Measurements from ENCODE around the gene PANK4.

Gene PANK4

GRCh38 chr1:2528611-2528965 is 2.2 kb upstream of the PANK4 start:
- Histone ChIP-seq H3K27me3 (ENCODE audit: low read length) (no peaks in the 10 kb centered on the region), H3K36me3 (ENCODE audit: low read length) (no peaks in the 10 kb centered on the region), H3K27ac (ENCODE audit: low read depth, low read length) (no peak overlapping the region), H3K9ac (ENCODE audit: low read length) (no peak overlapping the region), H2AFZ (ENCODE audit: low read depth, low read length, severe bottlenecking) (no peak overlapping the region), H3K79me2 (ENCODE audit: insufficient read depth, low read length) (peaks cover 24% of the 10 kb centered on the region), H3F3A (ENCODE audit: insufficient read depth) (no peaks in the 10 kb centered on the region), H3K9me3 (ENCODE audit: insufficient read depth, low read length) (no peaks in the 10 kb centered on the region), H4K20me1 (ENCODE audit: low read depth, low read length) (0 out of 2 replicates have a peak, but pooled peaks cover 2% of the 10 kb centered on the region), H3K4me2 (ENCODE audit: low read depth, low read length, poor library complexity, severe bottlenecking) (no peak overlapping the region), H3K4me3 (ENCODE audit: insufficient read depth, low read length, poor library complexity, severe bottlenecking) (no peak overlapping the region), H3K9me2 (replicated peaks; ENCODE audit: insufficient read depth, low read length) (no peaks in the 10 kb centered on the region)
- TF ChIP-seq CTCF (IDR thresholded peaks at IDR 0.05; ENCODE audit: insufficient read depth, low read length, poor library complexity, severe bottlenecking), result no peak
- TF ChIP-seq EZH2phosphoT487 (conservative IDR thresholded peaks at IDR 0.05; ENCODE audit: low read length), result no peak

- TF ChIP-seq EZH2phosphoT487 (conservative IDR thresholded peaks at IDR 0.05; ENCODE audit: low read length), result no peak
- Histone ChIP-seq H3K27ac (ENCODE audit: low read depth, low read length) (no peak overlapping the region), H3K79me2 (ENCODE audit: insufficient read depth, low read length) (peaks cover 30% of the 10 kb centered on the region), H3K4me2 (ENCODE audit: low read depth, low read length, poor library complexity, severe bottlenecking) (no peak overlapping the region), H3K36me3 (ENCODE audit: low read length) (no peaks in the 10 kb centered on the region), H2AFZ (ENCODE audit: low read depth, low read length, severe bottlenecking) (no peak overlapping the region), H4K20me1 (ENCODE audit: low read depth, low read length) (0 out of 2 replicates have a peak, but pooled peaks cover 2% of the 10 kb centered on the region), H3K9ac (ENCODE audit: low read length) (no peak overlapping the region), H3K9me3 (ENCODE audit: insufficient read depth, low read length) (no peaks in the 10 kb centered on the region), H3F3A (ENCODE audit: insufficient read depth) (no peaks in the 10 kb centered on the region), H3K9me2 (replicated peaks; ENCODE audit: insufficient read depth, low read length) (no peaks in the 10 kb centered on the region), H3K4me3 (ENCODE audit: insufficient read depth, low read length, poor library complexity, severe bottlenecking) (no peak overlapping the region), H3K27me3 (ENCODE audit: low read length) (no peaks in the 10 kb centered on the region)
Observed at GRCh38 chr1:2528016-2528415, 1.6 kb upstream of the PANK4 start.

- H3K9ac ChIP-seq (ENCODE audit: low read length), result no peak overlapping the region
- 0 out of 2 replicates have a peak, but pooled peaks cover 2% of the 10 kb centered on the region for H4K20me1 ChIP-seq (ENCODE audit: low read depth, low read length)
- H3K9me3 ChIP-seq (ENCODE audit: insufficient read depth, low read length), result no peaks in the 10 kb centered on the region
- no peaks in the 10 kb centered on the region for H3K9me2 ChIP-seq (replicated peaks; ENCODE audit: insufficient read depth, low read length)
- no peaks in the 10 kb centered on the region for H3F3A ChIP-seq (ENCODE audit: insufficient read depth)
- H3K79me2 ChIP-seq (ENCODE audit: insufficient read depth, low read length), result peaks cover 35% of the 10 kb centered on the region
- H3K27ac ChIP-seq (ENCODE audit: low read depth, low read length), result no peak overlapping the region
- no peaks in the 10 kb centered on the region for H3K36me3 ChIP-seq (ENCODE audit: low read length)
- H2AFZ ChIP-seq (ENCODE audit: low read depth, low read length, severe bottlenecking), result no peak overlapping the region
- H3K4me2 ChIP-seq (ENCODE audit: low read depth, low read length, poor library complexity, severe bottlenecking), result no peak overlapping the region
- TF ChIP-seq EZH2phosphoT487 (conservative IDR thresholded peaks at IDR 0.05; ENCODE audit: low read length) (no peak), CTCF (IDR thresholded peaks at IDR 0.05; ENCODE audit: insufficient read depth, low read length, poor library complexity, severe bottlenecking) (no peak)
- H3K27me3 ChIP-seq (ENCODE audit: low read length), result no peaks in the 10 kb centered on the region
- H3K4me3 ChIP-seq (ENCODE audit: insufficient read depth, low read length, poor library complexity, severe bottlenecking), result no peak overlapping the region
Observed at GRCh38 chr1:2527556-2527860, 1.1 kb upstream of the PANK4 start.

GRCh38 chr1:2526824-2527555 is 594 bp upstream of the PANK4 start:
- peak overlapping the region; percentile 36 for H3K4me2 ChIP-seq (ENCODE audit: low read depth, low read length, poor library complexity, severe bottlenecking)
- no peak for TF ChIP-seq EZH2phosphoT487 (conservative IDR thresholded peaks at IDR 0.05; ENCODE audit: low read length)
- TF ChIP-seq CTCF (IDR thresholded peaks at IDR 0.05; ENCODE audit: insufficient read depth, low read length, poor library complexity, severe bottlenecking), result no peak
- H3K9me2 ChIP-seq (replicated peaks; ENCODE audit: insufficient read depth, low read length), result no peaks in the 10 kb centered on the region
- 0 out of 2 replicates have a peak, but pooled peaks cover 2% of the 10 kb centered on the region for H4K20me1 ChIP-seq (ENCODE audit: low read depth, low read length)
- H3K36me3 ChIP-seq (ENCODE audit: low read length), result no peaks in the 10 kb centered on the region
- H3K27ac ChIP-seq (ENCODE audit: low read depth, low read length), result no peak overlapping the region
- no peak overlapping the region for H2AFZ ChIP-seq (ENCODE audit: low read depth, low read length, severe bottlenecking)
- H3K79me2 ChIP-seq (ENCODE audit: insufficient read depth, low read length), result peaks cover 39% of the 10 kb centered on the region
- no peaks in the 10 kb centered on the region for H3K27me3 ChIP-seq (ENCODE audit: low read length)
- H3K4me3 ChIP-seq (ENCODE audit: insufficient read depth, low read length, poor library complexity, severe bottlenecking), result no peak overlapping the region
- H3K9me3 ChIP-seq (ENCODE audit: insufficient read depth, low read length), result no peaks in the 10 kb centered on the region
- no peak overlapping the region for H3K9ac ChIP-seq (ENCODE audit: low read length)
- no peaks in the 10 kb centered on the region for H3F3A ChIP-seq (ENCODE audit: insufficient read depth)
